ENCODE data around the gene STRADA. TPM values are rescaled to one million over a fixed set of nuclear protein-coding genes. Genes with fewer than 3 reads are reported as not detected.

Gene STRADA
- total RNA-seq, 6 donors from 2014 or later = 18.7 to 60.8 (median 32.4) TPM

DNA sequence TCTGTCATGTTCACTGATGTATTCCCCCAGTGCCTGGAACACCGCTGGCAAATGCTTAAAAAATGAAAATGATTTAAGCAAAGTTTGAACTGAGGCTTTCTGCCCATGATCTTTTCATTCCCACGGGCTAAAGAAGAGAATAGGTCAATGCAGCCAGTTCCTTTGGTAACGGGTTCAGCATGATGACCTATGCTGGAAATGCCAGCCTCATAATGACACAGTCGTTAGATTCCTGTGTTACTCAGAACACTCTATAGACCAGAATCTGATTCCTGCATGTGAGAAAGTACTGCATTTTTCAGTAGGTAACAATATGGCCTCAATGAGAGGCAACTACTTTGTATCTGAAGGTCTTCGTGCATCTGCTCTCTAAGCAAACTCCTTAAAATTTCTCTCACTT, 22.6 kb downstream of the STRADA start:
- DNase-seq (no peak), ATAC-seq (ENCODE audit: low FRiP score in 2 of 2) (no peak)
- no peaks in the 10 kb centered on the region for H3K4me1 ChIP-seq
- peaks cover 0 to 20% (median 5%) of the 10 kb centered on the region in 4 donors for H3K36me3 ChIP-seq
- no peak overlapping the region for H3K27ac ChIP-seq
- no peaks in the 10 kb centered on the region for H3K27me3 ChIP-seq
- H3K9me3 ChIP-seq = no peaks in the 10 kb centered on the region
- TF ChIP-seq EP300 (IDR thresholded peaks at IDR 0.05) (no peak), POLR2AphosphoS5 (IDR thresholded peaks at IDR 0.05) (no peak), POLR2A (IDR thresholded peaks at IDR 0.05) (no peak), CTCF (IDR thresholded peaks at IDR 0.05) (no peak)
- H3K4me3 ChIP-seq = no peak overlapping the region
- 87 to 88% methylated on average over 5 of the region's 5 CpGs for WGBS, 2 donors

- no peak overlapping the region for H3K27ac ChIP-seq
- TF ChIP-seq CTCF (IDR thresholded peaks at IDR 0.05) (no peak), EP300 (IDR thresholded peaks at IDR 0.05) (no peak), POLR2AphosphoS5 (IDR thresholded peaks at IDR 0.05) (no peak), POLR2A (IDR thresholded peaks at IDR 0.05) (no peak)
- ATAC-seq (ENCODE audit: low FRiP score in 2 of 2) (no peak), DNase-seq (no peak)
- peaks cover 0 to 42% (median 26%) of the 10 kb centered on the region in 4 donors for H3K36me3 ChIP-seq
- H3K4me1 ChIP-seq = no peaks in the 10 kb centered on the region
- H3K9me3 ChIP-seq = no peaks in the 10 kb centered on the region
- H3K27me3 ChIP-seq = no peaks in the 10 kb centered on the region
- whole genome bisulfite sequencing, 2 donors = 91% methylated on average over 3 of the region's 3 CpGs
- no peak overlapping the region for H3K4me3 ChIP-seq
These were observed 25.2 kb downstream of the STRADA start for GRCh38 chr17:63716426-63716825.

- Histone ChIP-seq H3K27ac (no peak overlapping the region), H3K9me3 (no peaks in the 10 kb centered on the region), H3K36me3 (peaks cover 5 to 59% (median 37%) of the 10 kb centered on the region in 4 donors), H3K4me1 (no peaks in the 10 kb centered on the region), H3K4me3 (no peak overlapping the region), H3K27me3 (no peaks in the 10 kb centered on the region)
- DNase-seq = no peak
- TF ChIP-seq EP300 (IDR thresholded peaks at IDR 0.05) = no peak
- TF ChIP-seq CTCF (IDR thresholded peaks at IDR 0.05) = no peak
- no peak for TF ChIP-seq POLR2A (IDR thresholded peaks at IDR 0.05)
- no peak for TF ChIP-seq POLR2AphosphoS5 (IDR thresholded peaks at IDR 0.05)
- ATAC-seq (ENCODE audit: low FRiP score in 2 of 2) = no peak
- 77 to 81% methylated on average over 10 of the region's 10 CpGs for WGBS, 2 donors
These were observed 26.9 kb downstream of the STRADA start for GRCh38 chr17:63714550-63715277.

DNA sequence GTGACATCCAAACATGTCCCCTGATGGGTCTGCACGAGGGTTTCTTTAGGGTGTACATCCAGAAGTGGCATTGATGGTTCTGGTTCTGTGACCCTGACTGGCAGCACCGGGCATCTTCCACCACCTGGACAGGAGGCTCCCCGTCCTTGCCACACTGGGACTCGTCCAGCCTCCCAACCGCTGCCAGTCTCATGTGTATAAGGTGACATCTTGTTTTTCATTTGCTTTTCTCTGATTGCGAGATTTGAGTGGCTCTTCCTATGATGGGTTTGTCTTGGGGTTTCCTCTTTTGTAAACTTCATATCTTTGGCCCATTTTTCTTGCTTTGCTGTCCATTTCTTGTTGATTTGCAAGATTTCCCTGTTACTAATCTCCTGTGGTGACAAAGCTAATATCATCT, 32.5 kb downstream of the STRADA start:
- Histone ChIP-seq H3K9me3 (no peaks in the 10 kb centered on the region), H3K4me3 (no peak overlapping the region), H3K27ac (no peak overlapping the region), H3K27me3 (no peaks in the 10 kb centered on the region), H3K4me1 (peaks cover 3 to 13% (median 3%) of the 10 kb centered on the region in 4 donors), H3K36me3 (peaks cover 5 to 88% (median 65%) of the 10 kb centered on the region in 4 donors)
- 85 to 96% methylated on average over 6 of the region's 6 CpGs for WGBS, 2 donors
- TF ChIP-seq EP300 (IDR thresholded peaks at IDR 0.05) (no peak), POLR2AphosphoS5 (IDR thresholded peaks at IDR 0.05) (no peak), CTCF (IDR thresholded peaks at IDR 0.05) (no peak), POLR2A (IDR thresholded peaks at IDR 0.05) (no peak)
- DNase-seq (no peak), ATAC-seq (ENCODE audit: low FRiP score in 2 of 2) (no peak)

DNA sequence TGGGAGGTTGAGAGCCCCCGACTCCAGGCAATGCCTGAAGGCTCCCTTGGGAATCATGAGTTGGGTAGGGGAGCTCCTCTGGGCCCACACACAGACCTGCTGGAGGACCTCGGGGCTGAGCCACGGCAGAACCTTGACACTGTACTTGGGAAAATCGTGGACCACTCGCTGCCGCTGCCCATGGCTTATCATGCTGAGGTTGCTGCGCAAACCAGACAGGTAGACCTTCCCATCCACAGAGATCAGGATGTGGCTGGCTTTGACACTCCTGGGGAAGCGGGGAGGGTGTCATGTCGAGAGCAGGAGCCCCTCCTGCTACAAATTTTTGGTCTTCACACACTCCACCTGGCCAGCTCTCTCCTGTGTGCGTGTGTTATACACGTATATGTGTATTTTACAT, 34.4 kb downstream of the STRADA start:
- H3K27me3 ChIP-seq = no peaks in the 10 kb centered on the region
- no peak for DNase-seq
- ATAC-seq (ENCODE audit: low FRiP score in 2 of 2) = no peak
- no peak for TF ChIP-seq POLR2AphosphoS5 (IDR thresholded peaks at IDR 0.05)
- TF ChIP-seq POLR2A (IDR thresholded peaks at IDR 0.05) = no peak
- TF ChIP-seq CTCF (IDR thresholded peaks at IDR 0.05) = no peak
- TF ChIP-seq EP300 (IDR thresholded peaks at IDR 0.05) = no peak
- no peak overlapping the region for H3K27ac ChIP-seq
- WGBS, 2 donors = 72 to 91% methylated on average over 4 to 11 of the region's 11 CpGs
- H3K4me1 ChIP-seq = peaks cover 3 to 18% (median 3%) of the 10 kb centered on the region in 4 donors
- no peak overlapping the region for H3K4me3 ChIP-seq
- H3K36me3 ChIP-seq = peaks cover 5 to 78% (median 58%) of the 10 kb centered on the region in 4 donors
- H3K9me3 ChIP-seq = no peaks in the 10 kb centered on the region
